Stimulated activated CD8-positive, alpha-beta memory T cell treated with anti-CD3 and anti-CD28 coated beads, Interleukin-7, amount 100 ng/mL, for 48 hours (primary cell): ENCODE data around the gene MYD88.
A peak's percentile ranks its signal among the peaks of the same experiment; 100 is the strongest.
"Not testable (repeated sequence)": the region's sequence is repeated elsewhere in the genome, so short reads cannot be mapped to it uniquely, and the experiment has no call there.

Experiments
- DNase-seq, 2 donors: peaks; one replicate each; pipeline ENCODE4 v3.0.0-alpha.2; 2020; ENCODE audit warnings: low read depth in 1 of 2; ENCODE audit errors: extremely low read depth in 1 of 2

The MYD88 gene

DNA sequence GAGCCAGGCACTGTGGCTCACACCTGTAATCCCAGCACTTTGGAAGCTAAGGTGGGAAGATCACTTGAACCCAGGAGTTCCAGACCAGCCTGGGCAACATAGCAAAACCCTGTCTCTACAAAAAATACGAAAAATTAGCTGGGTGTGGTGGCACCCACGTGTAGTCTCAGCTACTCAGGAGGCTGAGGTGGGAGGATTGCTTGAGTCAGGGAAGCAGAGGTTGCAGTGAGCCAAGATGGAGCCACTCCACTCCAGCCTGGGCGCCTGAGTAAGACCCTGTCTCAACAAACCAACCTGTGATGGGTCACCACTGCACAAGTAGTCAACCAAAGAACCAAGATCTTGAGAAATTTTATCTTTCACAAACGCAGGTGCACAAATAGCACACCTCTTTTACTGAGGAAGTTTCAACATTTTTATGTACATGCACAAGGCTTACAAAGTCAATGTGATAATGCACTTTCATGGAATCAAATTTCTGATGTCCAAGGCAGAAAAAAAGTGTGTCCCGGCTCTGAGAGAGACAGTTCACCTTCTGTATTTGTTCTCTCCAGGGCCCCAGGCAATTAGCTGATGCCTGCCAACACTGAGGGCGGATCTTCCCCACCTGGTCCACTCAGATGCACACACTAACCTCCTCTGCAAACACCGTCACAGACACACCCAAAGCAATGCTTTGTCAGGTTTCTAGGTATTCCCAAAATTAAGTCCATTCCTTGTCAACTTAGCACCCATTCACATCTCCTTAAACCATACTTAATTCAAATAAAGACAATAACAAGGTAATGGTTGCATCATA lies 13.9 kb upstream of the MYD88 start:
- DNase-seq, result no peak

DNA sequence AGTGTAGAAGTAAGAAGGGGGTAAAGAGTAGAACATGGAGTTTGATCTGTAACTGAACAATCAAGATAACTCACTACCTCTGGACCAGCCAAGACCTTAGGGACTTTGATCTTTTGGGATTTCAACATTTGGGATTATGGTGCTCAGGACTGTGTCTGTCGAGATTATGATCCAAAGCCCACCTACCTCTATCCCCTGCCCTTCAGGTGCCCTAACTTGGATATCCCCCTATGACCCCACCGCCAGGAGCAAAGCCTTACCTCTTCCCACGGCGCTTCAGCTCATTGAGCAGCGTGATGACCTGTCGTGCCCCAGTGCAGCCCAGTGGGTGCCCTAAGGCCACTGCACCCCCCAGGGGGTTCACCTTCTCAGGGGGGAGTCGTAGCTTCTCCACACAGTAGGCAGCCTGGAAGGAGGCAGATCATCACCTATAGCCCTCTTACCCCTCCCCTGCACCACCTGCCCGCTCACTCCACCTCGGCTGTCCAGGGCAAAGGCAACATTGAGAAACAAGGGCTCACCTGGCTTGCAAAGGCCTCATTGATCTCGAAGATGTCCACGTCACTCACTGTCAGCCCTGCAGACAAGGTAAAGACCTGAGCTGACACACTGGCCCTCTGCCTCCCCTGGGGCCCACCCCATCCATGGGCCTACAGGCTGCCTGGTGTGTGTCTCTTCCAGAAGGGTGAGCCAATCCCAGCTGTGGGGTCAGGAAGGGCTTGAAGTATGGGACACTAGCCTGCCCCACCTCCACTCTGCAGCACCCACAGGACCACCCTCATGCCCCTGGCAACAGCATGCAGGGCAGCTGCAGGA lies 12.9 kb upstream of the MYD88 start:
- DNase-seq, result no peak

DNA sequence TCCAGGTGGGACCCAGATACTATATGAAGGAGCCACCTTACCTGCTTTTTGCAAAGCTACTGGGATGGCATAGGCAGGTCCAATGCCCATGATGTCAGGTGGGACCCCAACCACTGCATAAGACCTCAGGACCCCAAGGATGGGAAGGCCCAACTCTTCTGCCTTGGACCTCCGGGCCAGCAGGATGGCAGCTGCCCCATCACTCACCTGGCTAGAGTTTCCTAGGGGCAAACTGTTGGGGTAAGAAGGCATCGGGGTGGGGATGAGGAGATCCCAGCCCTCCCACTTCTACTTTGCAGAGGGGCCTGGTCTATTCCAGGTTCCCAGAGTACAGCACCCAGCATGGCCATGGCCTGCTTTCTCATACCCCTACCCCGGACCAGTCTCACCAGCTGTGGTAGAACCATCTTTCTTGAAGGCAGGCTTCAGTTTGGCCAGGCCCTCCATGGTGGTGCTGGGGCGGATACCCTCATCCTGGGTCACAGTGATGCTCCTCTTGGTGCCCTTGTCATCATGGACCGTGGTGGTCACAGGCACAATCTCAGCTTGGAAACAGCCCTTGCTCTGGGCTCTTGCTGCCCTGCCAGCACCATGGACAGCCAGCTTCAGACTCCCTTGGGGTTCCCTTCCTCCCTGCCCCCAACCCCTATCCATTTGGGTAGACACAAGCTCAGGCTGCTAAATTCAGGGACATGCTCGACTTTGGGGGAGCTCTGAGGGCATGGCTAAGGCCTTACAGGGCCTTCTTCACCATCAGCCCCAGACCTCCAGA lies 12.2 kb upstream of the MYD88 start:
- no peak for DNase-seq

DNA sequence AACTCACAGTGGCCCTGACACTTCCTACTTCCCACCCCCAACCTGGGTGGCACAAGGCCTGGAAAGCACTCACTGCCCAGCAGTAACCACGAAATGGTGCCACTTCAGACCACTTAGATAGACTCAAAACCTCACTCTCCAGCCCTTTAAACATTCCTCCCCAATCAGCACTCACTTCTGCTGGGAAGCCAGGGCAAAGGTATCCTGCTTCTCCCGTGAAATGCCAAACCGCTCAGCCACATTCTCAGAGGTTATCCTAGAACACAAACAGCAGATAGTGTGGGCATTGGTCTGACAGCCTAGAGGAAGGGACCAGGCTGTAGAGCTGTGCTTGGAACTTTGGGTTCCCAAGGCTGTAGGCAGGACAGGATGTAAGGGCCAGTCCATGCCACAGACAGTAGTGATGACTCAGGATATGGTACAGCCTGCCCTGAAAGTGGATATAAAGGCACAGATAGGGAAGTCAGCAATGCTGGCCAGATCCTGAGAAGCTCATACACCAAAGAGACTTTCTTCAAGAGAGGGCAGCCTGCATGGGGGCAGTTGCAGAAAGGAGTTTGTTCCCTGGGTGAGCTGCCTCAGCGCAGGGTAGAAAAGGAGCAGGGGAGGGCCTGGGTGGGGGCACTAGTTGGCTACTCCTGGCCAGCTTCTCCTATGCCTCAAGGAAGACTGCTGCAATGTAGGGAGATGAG lies 10.7 kb upstream of the MYD88 start:
- DNase-seq, result no peak

DNA sequence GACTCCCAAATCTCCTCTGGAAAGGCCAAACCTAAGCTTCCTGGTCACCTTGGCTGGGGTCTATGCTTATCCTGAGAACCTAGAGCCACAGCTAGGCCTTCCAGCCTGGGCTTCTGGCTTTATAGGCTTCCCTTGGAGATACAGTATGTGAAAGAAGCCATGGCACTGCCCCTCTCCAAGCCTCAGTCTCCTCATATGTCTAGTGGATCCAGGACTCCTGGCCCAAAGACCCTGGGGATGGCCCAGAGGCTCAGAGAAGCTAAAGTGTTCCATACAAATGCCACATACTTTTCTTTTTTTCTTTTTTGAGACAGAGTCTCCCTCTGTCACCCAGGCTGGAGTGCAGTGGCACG lies 10.2 kb upstream of the MYD88 start:
- DNase-seq, result no peak

DNA sequence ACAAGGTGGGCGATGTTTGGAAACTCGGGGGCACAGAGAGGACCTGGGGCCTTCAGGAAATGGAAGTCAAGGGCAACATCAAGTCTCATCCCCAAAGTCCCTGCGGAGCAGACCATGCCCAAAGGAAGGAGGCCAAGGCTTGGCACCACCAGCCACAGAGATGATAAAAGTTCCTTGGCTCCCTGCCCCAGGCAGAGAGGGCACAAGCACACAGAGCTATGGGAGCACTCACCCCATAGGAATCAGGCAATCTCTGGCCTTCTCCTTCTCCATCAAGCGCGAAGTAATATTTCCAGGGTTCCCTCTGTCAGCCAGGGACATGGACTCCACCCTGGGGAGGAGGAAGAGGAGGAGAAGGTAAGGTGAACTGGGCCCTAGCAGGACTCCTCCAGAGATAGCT lies 9.4 kb upstream of the MYD88 start:
- no peak for DNase-seq

DNA sequence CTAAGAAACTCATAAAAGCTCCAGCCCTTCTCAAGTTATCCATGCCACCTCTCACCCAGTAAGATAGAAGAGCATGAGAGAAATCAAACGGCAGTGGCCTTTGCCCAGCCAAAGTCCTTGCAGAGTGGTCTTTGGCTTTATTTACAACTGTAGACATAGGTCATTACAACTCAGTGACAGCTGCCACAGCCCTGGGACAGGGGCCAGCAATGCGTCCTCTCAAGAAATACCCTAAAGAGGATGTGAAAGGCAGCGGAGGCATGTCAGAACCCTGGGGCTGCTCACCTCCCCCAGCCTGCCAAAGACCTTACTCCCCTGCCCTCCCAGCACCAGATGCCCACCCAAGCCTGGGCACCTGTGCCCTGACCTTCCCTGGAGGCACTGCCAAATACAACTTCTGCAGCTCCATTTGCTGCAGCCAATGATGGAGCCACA lies 7.8 kb upstream of the MYD88 start:
- DNase-seq, result no peak

DNA sequence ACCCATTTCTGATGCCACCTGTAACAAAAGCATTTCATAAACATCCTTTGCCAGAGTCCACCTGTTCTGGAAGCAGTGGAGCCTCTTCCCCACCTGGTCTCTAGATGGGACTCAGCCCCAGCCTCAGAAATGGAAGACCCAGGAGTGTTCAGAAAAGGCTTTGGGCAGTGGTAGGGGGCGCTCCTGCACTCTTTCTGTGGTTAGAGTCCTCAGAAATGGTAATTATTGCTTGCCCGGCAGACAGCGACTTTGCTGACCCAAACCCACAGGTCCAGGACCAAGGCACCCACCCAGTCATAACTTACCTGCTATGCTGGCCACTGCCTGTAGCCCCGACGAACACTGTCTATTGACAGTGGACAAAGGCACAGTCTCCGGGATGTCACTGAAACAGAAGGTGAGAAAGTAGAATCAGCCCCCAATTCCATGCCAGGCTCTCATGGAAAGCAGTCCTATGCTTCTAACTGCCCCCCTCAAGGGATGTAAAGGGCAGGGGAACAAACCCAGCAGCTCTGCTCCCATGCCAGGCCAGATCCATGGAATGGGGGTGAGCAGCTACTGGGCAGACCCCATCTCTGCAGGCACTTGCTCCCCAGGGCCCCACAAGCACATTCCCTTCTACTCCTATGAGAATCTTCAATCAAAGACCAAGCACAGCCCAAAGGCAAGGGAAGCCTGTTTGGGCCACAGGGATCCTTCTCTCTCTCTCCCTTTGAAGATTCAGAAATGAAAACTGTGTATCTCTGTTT lies 6.7 kb upstream of the MYD88 start:
- DNase-seq, result no peak

DNA sequence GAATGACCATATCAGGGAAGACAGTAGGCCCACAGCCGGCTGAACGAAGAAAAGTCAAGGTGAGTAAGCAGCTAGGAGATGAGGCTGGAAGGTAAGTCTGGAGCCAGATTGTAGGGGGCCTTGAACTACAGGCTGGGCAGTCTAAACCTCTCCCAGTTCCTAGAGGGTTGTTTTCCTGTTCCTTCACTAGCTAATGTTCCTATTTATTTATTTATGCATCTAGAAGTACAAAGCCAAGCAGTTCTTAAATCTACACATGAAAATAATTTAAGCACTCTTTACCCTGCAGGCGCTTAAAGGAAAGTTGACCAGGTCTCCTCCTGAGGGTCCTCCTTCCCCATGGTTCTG lies 5.3 kb upstream of the MYD88 start:
- DNase-seq, result no peak

DNA sequence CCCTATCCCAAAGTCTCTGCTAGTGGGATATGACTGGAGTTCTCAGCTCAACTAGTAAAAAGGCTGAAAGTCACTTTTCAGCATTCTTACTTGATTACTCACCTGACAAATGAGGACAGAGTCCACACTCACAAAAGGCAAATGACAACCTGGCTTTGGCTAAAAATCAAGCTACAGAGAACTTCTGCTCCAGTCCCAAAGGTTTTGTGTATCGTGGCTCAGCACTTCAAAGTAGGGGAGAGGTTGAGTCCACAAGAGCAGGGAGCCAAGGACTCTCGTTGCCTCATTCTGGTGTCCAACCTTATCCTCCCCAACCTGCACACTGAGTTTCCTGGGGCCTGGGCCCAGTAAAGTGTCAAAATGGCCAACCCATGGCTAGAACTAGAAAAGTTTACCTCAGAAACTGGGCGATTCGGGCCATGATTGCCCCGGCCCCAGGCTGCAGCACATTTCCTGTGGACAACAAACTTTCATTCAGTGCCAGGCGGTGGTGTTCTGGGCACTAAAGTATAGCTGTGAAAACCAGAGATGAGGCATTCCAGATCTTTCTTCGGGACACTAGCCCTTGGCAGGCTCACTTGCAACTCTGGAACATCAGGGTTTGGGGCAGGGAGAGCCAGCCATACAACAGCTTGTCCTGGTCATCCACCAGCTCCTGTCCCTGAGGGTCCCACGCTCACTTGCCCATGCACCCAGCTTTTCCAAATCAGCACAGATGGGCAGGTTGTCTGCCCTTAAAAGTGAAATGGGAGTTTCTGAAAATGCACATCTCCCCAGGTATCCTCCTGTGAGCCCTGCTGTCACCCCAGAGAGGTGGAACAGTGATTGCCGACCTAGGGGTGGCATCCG lies 4.7 kb upstream of the MYD88 start:
- no peak for DNase-seq

DNA sequence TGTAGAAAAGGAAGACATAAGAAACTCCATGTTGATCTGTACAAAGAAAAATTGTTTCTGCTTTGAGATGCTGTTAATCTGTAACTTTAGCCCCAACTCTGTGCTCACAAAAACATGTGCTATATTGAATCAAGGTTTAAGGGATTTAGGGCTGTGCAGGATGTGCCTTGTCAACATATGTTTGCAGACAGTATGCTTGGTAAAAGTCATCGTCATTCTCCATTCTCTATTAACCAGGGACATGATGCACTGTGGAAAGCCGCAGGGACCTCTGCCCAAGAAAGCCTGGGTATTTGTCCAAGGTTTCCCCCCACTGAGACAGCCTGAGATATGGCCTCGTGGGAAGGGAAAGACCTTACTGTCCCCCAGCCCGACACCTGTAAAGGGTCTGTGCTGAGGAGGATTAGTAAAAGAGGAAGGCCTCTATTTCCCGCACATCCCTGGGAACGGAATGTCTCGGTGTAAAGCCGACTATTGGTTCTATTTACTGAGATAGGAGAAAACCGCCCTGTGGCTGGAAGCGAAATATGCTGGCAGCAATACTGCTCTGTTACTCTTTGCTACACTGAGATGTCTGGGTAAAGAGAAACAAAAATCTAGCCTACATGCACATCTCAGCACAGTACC lies 3.8 kb upstream of the MYD88 start:
- not testable (repeated sequence) for DNase-seq

DNA sequence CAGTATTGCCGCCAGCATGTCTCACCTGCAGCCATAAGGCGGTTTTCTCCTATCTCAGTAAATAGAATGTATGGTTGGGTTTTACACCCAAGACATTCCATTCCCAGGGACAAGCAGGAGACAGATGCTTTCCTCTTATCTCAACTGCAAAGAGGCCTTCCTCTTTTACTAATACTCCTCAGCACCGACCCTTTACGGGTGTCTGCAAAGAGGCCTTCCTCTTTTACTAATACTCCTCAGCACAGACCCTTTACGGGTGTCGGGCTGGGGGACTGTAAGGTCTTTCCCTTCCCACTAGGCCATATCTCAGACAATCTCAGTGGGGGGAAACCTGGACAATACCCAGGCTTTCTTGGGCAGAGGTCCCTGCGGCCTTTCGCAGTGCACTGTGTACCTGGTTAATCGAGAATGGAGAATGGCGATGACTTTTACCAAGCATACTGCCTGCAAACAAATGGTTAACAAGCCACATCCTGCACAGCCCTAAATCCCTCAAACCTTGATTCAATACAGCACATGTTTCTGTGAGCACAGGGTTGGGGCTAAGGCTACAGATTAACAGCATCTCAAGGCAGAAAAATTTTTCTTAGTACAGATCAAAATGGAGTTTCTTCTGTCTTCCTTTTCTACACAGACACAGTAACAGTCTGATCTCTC lies 2.7 kb upstream of the MYD88 start:
- not testable (repeated sequence) for DNase-seq

DNA sequence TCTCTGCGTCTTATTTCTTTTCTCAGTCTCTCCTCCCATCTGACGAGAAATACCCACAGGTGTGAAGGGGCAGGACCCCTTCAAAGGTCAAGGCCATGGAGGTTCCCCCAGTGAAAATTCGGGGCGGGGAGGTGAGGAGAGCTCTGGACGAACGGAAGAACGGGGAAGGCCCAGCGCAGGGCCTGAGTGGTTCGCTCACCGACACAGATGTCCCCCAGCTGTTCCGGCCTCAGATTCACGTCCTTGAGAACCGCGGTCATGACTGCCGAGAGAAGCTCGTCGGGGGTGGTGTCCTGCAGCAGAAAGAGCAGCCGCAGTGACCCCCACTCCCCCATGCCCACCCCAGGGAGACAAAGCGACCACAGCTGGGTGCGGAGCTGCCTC lies 2.1 kb upstream of the MYD88 start:
- no peak for DNase-seq

DNA sequence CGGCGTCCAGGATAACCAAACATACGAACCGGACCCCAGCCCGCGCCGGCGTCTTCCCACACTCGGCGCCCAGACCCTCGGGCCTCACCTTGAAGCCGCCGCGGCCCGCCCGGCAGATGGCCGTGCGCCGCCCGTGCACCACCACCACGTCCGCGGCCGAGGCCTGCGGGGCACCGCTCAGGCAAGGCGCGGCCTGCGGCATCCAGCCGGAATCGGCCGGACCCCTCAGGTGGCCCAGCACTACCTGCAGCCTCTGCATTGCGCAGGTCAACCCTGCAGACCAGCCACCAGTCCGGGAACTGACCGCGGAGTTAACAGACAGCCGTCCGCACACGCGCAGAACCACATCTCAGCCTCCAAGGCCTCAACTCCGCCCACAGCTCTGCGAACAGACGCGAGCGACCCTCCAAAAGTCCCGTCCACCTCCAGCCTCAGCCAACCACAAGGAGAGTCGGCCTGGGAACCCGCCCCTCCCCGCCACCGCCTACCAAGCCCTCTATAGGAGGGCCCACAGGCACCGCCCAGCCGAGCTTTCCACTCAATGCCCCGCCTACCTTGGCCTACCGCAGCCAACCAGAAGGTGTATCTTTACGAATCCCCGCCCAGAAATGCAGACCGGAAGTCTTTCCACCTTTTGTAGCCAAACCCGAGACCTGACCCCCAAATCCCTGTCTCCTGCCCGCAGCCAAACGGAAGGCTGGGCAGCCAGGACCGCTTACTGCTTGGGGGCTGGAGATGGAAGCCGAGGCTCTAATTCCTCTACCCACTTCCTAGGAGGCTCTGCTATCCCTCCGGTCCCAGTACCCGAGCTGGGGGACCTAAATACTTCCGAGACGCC lies 1.5 kb upstream of the MYD88 start, which contains the start of gene ACAA1:
Gene ACAA1 (minus strand): TSS at position 351 of the 838 bp plus-strand sequence. CDS start 92 bp downstream, at position 259.
- peak; percentile 96 to 100 for DNase-seq

DNA sequence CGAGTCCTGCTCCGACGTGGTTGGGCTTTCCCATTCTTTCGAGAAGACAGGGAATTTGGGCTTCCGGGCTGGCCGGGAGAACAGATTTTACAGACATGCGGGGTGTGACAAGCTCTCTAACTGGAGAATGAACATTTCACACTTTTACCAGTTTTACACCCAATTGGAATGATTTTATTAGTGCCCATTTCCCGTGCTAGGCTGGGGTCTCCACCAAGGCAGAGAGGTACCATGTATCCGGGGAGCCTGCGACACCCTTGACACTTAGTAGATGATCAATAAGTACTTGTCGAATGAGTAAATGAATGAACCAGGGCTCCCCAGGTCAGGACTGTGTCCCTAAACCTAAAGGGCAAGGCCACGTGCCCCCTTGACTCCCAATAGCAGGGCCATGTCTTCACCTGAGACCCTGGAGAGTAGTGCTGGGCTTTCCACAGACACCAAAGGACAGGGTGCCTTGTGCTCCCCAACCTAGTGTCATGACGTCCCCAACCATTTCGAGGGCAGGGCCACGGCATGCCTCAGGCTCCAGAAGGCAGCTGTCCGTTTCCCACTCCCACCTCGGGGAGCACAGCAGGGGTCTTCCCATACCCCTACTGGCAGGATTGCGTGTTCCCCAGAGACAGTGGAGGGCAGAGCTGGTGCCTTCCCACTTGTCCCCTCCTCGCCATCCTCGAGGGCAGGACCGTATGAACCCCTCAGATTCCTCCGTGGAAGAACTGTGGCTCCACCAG lies 679 bp upstream of the MYD88 start:
- DNase-seq, result peak in 1 of 2 donors; percentile 7

DNA sequence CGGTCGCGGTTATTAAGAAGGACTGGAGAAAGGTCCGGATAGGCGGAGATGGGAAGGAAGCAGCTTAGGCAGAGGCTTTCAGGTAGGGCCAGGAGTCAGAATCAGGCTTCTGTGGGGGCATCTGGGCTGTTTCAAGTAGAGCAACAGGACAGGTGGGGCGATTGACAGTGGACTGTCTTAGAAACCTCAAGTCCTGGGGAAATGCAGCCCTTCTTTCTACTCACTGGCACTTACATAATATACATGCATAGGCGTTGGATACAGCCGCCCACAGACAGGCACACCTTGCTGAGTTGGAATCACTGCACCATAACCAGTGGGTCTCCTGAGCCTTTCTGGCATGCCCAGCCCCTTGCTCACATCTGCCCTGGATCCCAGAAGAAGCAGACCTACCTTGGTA lies 730 bp downstream of the MYD88 start:
- no peak for DNase-seq

DNA sequence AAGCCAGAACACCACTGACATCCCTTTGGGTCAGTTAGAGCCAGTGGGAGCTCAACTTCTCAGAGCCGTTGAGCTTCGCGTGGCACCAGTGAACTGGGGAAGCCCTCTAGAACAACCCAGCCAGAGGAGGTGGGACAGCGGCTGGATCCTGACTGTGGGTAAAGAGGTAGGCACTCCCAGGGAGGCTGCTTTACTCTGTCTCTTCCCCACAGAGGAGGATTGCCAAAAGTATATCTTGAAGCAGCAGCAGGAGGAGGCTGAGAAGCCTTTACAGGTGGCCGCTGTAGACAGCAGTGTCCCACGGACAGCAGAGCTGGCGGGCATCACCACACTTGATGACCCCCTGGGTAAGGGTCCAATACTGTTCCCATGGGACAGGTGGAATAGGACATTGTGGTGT lies 1.2 kb downstream of the MYD88 start:
- no peak for DNase-seq
